OCI-M2 (cell line): Measurements from ENCODE around the gene MPZL3.
A peak's percentile ranks its signal among the peaks of the same experiment; 100 is the strongest.

Experiments used
- DNase-seq: peaks from one replicate; lab custom pipeline; 2025; ENCODE audit not compliant: unreplicated experiment; lab: John Stamatoyannopoulos, UW

The MPZL3 gene

DNA sequence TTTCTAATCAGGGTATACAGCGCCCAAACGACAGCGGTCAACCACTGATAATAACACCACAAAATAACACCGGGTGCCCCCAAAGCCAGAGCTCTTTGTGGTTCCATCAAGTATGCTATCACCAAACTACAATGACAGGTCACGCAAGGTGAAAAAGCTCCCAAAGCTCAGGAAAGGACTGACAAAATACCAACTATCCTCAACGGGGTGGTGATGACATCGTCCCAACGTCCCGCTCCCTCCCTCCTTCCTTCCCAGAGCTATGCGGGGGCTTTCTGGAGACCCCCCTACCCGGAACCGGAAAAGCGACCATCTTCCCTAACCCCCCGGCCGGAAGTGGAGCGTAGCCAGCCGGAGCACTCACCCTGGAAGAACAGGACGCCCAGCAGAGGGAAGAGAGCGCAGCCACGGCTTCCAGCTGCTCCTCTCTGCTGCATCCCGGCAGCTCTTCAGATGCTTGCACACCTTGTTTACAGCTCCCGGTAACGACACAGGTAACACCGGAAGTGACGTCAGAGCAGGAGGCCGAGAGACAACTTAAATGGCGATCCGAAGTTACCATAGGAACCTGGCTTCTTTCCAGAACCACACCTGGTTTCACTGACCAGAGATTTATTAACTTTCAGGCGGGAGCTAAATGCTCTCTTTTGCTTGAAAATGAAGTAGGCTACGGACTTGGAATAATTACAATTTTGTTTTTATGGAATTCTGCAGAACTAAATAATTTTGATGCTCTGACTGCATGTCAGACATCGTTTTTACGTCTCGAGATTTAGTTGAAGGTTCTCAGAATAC lies at the start of gene MPZL3:
Gene MPZL3, minus strand, starts transcription at position 508 of the 795 bp plus-strand sequence. Its CDS starts 71 bp downstream, at position 437.
- DNase-seq = peak; percentile 0

GRCh38 chr11:118301600-118302195 lies 49.5 kb upstream of the MPZL3 start:
- no peak for DNase-seq

GRCh38 chr11:118295815-118296454 lies 43.8 kb upstream of the MPZL3 start:
- no peak for DNase-seq

- DNase-seq = no peak
These were observed 43.0 kb upstream of the MPZL3 start for GRCh38 chr11:118295199-118295598.

DNA sequence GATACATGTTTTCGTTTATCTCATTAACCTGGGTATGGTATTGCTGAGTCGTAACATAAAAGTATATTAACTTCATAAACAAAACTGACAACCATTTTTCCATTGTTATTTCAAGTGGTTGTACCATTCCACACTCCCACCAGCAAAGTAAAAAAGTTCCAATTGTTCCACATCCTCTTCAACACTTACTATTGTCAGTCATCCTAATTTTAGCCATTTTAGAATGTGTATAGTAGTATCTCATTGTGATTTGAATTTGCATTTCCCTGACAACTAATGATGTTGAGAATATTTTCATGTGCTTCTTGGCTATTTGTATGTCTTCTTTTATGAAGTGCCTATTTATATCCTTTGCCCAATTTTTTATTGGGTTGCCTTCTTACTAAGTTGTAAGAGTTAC lies 41.9 kb upstream of the MPZL3 start:
- no peak for DNase-seq

DNA sequence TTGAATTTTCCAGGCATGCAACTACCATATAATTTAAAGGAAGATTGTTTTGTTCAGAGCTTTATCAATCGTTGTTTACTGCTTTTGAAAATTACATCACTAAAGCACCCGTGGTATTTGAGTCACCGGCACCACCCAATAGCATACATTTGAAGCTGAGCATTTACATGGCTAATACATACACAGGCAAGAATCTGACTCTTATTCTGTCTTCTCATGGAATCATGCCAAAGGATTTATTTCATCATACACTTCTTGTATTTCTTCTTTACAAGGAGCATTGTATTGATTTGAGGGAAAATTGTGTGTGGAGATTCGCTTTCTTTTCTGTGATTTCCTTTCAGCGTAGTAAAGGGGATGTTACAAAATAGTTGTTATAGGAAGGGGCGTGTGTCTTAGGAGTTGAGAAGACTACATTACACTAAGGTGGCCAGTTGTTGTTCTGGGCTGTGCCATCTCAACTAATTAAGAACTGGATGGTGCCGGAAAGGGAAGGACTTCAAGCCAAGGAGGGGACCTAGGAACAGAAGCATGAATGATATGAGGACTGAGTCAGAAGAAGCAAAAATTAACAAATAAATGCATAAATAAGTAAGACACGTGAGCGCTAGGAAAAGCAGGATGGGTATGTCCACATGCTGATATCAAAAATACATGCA lies 39.4 kb upstream of the MPZL3 start:
- no peak for DNase-seq

GRCh38 chr11:118290923-118291322 lies 38.8 kb upstream of the MPZL3 start:
- DNase-seq = no peak

DNA sequence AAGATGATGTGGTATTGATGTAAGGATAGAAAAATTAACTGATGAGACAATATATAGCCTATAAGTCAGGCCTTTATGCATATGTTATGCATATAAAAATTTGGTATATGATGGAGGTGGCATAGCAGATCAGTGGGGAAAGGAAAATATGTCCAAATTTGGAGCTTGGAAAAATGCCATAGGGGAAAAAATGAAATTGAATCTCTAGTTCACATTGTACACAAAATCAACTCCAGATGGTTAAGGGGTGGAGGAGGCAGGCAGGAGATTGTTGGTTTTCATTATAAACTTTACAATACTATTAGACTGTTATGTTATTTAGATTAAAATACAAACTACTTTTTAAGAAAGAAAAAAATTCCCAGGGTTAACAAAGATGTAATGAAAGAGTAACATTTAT lies 37.2 kb upstream of the MPZL3 start:
- DNase-seq = no peak

GRCh38 chr11:118287006-118287405 lies 34.8 kb upstream of the MPZL3 start:
- DNase-seq = no peak

DNA sequence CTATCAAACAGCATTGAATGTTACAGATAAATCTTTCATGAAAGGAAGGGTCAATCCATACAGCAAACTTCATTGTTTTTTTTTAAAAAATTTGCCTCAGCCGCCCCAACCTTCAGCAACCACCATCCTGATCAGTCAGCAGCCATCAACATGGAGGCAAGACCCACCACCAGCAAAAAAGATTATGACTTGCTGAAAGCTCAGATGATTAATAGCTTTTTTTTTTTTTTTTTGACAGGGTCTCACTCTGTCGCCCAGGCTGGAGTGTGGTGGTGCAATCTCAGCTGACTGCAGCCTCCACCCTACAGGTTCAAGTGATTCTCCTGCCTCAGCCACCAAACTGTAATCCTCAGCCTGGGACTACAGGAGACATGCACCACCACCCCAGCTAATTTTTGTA lies 34.4 kb upstream of the MPZL3 start:
- no peak for DNase-seq

DNA sequence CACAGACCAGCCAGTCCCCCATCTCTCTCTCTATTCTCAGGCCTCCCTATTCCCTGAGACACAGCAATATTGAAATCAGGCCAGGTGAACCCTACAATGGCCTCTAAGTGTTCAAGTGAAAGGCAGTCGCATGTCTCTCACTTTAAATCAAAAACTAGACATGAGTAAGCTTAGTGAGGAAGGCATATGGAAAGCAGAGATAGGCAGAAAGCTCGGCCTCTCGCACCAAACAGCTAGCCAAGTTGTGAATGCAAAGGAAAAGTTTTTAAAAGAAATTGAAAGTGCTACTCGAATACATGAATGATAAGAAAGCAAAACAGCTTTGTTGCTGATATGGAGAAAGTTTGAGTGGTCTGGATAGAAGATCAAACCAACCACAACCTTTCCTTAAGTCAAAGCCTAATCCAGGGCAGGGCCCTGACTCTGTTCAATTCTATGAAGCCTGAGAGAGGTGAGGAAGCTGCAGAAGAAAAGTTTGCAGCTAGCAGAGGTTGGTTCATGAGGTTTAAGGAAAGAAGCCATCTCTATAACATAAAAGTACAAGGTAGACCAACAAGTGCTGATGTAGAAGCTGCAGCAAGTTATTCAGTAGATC lies 31.7 kb upstream of the MPZL3 start:
- no peak for DNase-seq

DNA sequence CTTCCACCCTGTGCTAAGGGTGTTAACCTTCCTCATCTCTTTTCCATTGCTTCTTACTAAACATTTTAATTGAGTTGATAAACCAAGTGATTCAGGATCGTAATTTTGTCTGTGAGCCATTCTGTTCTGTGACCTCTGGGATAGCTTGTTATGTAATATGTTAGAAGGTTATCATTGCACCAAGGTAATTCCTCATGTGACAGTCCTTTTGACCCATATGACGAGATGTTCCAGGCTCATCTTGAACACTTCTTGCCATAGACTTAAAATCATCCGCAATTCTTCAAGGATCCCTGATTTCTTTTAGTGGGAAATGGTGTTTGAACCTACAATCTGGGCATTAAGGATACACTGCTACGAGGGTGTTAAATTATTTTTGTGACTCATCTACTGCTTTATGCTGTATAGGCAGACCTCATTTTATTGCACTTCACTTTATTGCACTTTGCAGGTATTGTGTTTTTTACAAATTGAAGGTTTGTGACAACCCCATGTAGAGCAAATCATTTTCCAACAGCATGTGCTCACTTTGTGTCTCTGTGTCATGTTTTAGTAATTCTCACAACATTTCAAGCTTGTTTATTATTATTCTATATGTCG lies 31.0 kb upstream of the MPZL3 start:
- DNase-seq = no peak

DNA sequence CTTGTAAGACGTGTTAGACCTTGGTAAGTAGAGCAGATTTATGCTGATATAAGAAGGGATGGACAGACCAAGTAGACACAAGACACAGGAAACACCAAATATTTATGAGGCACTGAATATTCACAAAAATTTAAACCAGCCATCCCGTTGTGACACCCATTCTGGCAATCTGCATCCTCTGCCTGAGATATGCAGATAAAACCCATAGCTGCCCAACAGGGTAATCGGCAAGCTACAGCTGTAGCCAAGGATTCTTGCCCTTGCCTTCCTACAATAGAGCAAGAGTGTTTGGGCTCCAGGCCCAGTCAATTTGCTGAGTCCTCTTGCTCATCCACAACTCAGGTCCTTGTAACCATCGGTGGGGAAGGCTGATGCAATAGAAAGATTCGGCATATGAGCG lies 30.4 kb upstream of the MPZL3 start:
- no peak for DNase-seq

DNA sequence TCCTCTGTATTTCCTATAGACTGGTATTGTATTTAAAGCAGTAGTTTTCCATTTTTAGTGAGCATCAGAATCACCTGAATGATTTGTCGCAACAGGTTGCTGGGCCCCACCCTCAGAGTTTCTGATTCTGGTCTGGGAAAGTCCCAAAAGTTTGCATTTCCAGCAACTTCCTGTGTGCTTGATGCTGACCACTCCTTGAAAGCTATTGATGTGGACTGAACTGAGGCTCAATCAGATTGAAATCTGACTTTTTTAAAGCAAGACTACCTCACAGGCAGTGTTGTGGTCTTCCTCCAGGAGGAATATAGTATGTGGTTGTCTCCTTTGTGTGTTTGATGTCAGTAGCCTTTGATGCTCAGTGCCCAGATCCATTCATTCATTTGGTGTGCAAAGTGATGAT lies 29.1 kb upstream of the MPZL3 start:
- no peak for DNase-seq

GRCh38 chr11:118277312-118277711 lies 25.1 kb upstream of the MPZL3 start:
- no peak for DNase-seq

DNA sequence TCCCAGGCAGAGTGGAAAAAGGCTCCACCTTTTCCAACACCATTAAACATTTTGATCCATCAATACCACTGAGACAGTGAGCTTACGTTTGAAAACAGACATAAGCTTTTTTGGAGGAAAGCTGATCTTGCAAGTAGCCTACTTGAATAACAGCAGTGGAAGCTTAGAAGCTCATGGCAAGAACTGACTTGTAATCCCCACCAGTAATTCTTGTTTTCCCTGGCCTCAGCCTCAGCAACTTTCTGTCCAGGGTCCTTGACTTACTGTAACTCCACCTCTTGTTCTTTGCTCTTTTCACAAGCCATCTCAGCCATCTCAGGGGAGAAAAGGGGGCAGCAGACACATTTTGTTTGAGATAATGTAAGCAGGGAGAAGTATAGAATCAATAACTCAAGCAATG lies 24.3 kb upstream of the MPZL3 start:
- DNase-seq = no peak

DNA sequence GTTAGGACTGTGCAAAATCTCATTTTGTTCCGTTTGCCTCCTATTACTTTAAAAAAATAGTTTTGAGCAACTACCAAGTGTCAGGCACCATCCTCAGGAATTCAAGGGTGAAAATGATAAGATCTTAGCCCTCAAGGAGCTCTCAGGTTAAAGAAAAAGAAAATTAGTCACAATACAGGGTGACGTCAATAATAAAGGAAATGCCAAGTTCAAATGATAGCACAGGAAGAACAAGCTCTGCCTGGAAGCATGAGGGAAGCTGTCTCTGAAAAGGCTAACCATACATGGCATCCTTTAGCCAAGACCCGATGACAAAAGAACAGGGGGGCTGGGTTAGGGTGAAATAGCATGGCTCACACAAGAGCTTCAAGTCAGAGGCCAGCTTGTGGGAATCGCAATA lies 23.0 kb upstream of the MPZL3 start:
- DNase-seq = no peak

DNA sequence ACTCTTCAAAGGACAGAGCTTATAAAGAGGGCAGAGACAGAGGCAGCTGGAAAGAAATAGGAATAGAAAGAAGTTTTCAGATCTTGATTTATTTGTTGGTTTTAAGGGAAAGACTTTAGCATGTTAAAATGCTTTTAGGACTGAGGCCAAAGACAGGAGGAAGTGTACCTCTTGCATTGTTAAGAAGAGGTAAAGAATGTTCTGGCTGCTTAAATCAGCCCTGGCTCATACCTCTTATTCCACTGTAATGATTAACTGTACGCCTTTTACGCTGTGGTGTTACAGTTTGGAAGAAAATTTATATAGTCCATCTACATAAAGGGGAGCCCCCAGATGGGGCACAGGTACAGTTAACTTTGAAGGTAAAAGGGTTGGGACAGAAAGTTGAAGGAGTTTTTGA lies 22.0 kb upstream of the MPZL3 start:
- DNase-seq = no peak

DNA sequence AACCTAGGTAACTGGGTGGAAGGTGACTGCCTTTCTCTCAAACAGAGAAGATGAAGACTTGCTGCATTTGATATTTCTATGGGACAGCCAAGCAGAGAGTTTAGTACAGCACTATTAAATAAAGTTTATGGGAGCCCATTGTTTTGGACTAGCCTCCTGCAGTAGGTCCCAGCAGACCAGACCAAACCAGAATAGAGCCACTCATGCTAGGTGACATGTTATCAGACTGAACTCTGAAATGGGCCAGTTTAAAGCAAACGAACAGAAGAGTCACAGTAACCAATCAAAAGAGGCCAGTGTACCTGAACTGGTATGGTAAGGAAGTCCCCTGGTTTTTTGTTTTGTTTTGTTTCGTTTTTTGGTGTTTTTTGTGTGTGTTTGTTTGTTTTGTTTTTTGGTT lies 19.8 kb upstream of the MPZL3 start:
- no peak for DNase-seq

- DNase-seq = no peak
These were observed 15.3 kb upstream of the MPZL3 start for GRCh38 chr11:118267486-118267885.

DNA sequence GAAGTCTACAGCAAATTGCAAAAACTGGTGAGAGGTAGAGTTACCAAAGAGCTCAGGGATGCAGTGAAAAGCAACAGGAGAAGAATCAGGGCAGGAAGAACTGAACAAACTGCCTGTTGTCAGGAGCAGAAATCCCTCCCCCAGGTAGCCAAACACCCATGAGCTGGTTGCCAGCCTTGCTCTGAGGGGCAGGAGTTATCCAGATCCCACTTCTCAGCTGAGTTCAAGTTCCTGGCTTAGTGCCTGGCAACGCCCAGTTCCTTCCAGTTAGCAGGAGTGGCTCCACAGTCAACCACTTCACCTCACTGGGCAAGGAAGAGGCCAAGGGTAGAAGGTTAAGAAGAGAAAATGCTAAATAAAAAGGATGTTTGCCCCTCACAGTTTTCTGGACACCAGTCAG lies 13.8 kb upstream of the MPZL3 start:
- no peak for DNase-seq
